ENCODE measurements around the gene TMCC2.
"Not testable (repeated sequence)": the region's sequence is repeated elsewhere in the genome, so short reads cannot be mapped to it uniquely, and the experiment has no call there.

TMCC2 gene

DNA sequence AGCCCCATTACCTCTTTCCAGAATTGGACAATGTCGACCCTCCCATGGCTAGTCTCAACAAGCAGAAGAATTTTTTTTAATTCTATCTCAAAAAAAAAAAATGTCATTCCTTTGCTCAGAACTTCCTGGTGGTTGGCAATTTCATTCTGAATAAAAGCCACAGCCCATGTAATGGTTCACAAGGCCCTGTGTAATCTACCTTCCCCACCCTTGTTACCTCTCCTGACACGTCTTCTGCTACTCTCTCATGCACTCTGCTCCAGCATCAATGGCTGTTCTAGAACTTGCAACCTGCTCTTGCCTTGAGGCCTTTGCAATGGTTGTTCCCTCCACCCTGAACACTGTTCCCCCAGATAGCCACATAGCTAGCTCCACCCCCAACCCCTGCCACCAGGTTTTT lies 68.4 kb downstream of the TMCC2 start:
- Histone ChIP-seq H3K27me3 (replicated peaks; ENCODE audit: control insufficient read depth, insufficient read depth, low read length) (no peaks in the 10 kb centered on the region), H3K36me3 (ENCODE audit: control insufficient read depth, insufficient read depth, low read length) (no peaks in the 10 kb centered on the region), H3K4me3 (replicated peaks; ENCODE audit: low read depth, low read length) (no peak overlapping the region)
- no peak for TF ChIP-seq CTCF (IDR thresholded peaks at IDR 0.05; ENCODE audit: insufficient read depth, low read length, poor library complexity, severe bottlenecking)
- DNase-seq (ENCODE audit: extremely low read depth, insufficient read length), result no peak

GRCh38 chr1:205297546-205298177 lies 69.9 kb downstream of the TMCC2 start:
- not testable (repeated sequence) for H3K36me3 ChIP-seq (ENCODE audit: control insufficient read depth, insufficient read depth, low read length); H3K4me3 ChIP-seq (replicated peaks; ENCODE audit: low read depth, low read length); H3K27me3 ChIP-seq (replicated peaks; ENCODE audit: control insufficient read depth, insufficient read depth, low read length); DNase-seq (ENCODE audit: extremely low read depth, insufficient read length)

DNA sequence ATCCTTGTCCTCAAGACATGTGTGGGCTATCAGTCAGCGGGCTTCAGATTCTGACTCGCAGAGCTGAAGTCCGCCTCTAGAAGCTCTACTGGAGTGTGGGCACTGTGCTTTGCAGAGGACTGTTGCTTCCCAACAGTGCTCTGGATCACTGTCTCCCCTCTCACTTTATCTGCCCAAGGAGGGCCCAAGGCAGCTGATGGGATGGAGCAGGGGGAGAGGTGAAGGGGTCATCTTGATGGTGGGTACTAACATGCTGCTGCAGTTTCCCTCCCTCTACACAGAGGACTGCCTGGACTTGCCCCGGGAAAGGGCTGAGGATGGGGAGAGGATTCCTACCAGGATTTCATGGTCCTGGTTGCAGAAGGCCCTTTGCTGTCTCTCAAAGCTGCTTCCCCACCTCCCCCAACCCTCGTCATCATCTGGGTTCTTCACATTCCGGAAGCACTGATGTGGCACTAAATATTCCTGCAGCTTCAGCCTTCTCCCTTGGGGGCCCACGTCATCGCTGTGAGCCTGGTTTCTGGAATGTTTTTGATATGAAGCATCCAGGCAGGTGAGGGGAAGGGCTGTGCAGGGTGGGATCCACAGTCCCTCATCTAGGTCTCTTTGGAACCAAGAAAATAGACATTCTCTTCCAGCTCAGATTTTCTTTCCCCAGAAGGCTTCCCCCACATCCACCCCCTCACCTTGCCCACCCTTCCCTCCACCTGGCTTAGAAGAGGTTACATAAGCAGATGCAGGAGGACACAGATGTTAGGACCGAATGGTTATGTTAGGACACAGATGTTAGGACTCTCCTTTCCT lies 70.6 kb downstream of the TMCC2 start:
- Histone ChIP-seq H3K36me3 (ENCODE audit: control insufficient read depth, insufficient read depth, low read length) (no peaks in the 10 kb centered on the region), H3K27me3 (replicated peaks; ENCODE audit: control insufficient read depth, insufficient read depth, low read length) (no peaks in the 10 kb centered on the region), H3K4me3 (replicated peaks; ENCODE audit: low read depth, low read length) (no peak overlapping the region)
- no peak for TF ChIP-seq CTCF (IDR thresholded peaks at IDR 0.05; ENCODE audit: insufficient read depth, low read length, poor library complexity, severe bottlenecking)
- no peak for DNase-seq (ENCODE audit: extremely low read depth, insufficient read length)

GRCh38 chr1:205300149-205300548 lies 72.4 kb downstream of the TMCC2 start:
- H3K36me3 ChIP-seq (ENCODE audit: control insufficient read depth, insufficient read depth, low read length), result peaks cover 2% of the 10 kb centered on the region
- H3K4me3 ChIP-seq (replicated peaks; ENCODE audit: low read depth, low read length), result no peak overlapping the region
- no peaks in the 10 kb centered on the region for H3K27me3 ChIP-seq (replicated peaks; ENCODE audit: control insufficient read depth, insufficient read depth, low read length)
- no peak for TF ChIP-seq CTCF (IDR thresholded peaks at IDR 0.05; ENCODE audit: insufficient read depth, low read length, poor library complexity, severe bottlenecking)
- DNase-seq (ENCODE audit: extremely low read depth, insufficient read length), result no peak

DNA sequence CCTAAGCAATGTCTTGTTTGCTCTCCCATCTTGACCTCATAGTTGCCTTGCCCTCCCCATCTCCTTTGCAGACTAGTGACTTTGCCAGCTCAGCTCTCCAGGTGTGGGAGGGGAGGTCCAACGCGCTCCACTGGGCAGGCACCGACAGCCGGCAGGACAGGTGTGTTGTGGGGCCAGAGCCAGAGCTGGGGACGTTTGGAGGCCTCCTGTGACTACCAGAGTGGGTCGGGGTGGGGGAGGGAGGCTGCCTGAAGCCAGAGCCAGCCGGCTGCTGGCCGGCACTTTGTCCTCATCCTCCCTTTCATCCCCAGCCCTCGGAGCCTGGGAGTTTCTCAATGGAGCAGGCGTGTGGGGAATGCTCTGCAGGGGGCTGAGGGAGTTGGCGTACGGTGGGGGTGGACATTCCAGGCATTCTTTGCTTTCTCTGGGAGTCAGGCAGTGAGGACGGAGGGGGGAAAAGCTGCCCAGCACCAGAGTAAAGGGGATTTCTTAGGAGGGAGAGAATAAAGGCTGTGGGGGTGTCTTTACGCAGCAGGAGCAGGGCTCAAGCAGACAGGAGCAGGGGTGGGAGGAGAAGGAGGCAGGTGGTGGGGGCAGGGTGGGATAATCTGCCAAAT lies 73.6 kb downstream of the TMCC2 start:
- no peak overlapping the region for H3K4me3 ChIP-seq (replicated peaks; ENCODE audit: low read depth, low read length)
- no peaks in the 10 kb centered on the region for H3K27me3 ChIP-seq (replicated peaks; ENCODE audit: control insufficient read depth, insufficient read depth, low read length)
- H3K36me3 ChIP-seq (ENCODE audit: control insufficient read depth, insufficient read depth, low read length), result peaks cover 2% of the 10 kb centered on the region
- TF ChIP-seq CTCF (IDR thresholded peaks at IDR 0.05; ENCODE audit: insufficient read depth, low read length, poor library complexity, severe bottlenecking), result no peak
- DNase-seq (ENCODE audit: extremely low read depth, insufficient read length), result peak; percentile 43

All from GM06990 (cell line).